ENCODE results near the gene PTCH2. TPM values are rescaled to one million over a fixed set of nuclear protein-coding genes. Genes with fewer than 3 reads are reported as not detected.

Gene PTCH2
- total and polyA plus RNA-seq, 7 donors = 0.36 to 2.8 (median 0.68) TPM; not detected in 2

- DNase-seq = peak; percentile 80
- Histone ChIP-seq H3K4me1 (peaks cover 0 to 80% (median 60%) of the 10 kb centered on the region in 4 donors), H3K4me3 (peak overlapping the region; percentile 13 to 35 (median 26)), H3K36me3 (peaks cover 0 to 21% (median 5%) of the 10 kb centered on the region in 4 donors), H3K9me3 (no peaks in the 10 kb centered on the region), H3K27ac (peak overlapping the region; percentile 88 to 98 (median 95)), H3K27me3 (no peaks in the 10 kb centered on the region)
- TF ChIP-seq POLR2A (IDR thresholded peaks at IDR 0.05) (no peak), POLR2AphosphoS5 (IDR thresholded peaks at IDR 0.05) (peak in 3 of 4 donors; percentile 6 to 21 (median 17)), EP300 (IDR thresholded peaks at IDR 0.05) (no peak)
- intact Hi-C loops (cut with DNase I) = loop anchor here (10.0 kb wide), 1 partner anchor 686 kb away; the partner anchor contains the start of gene TESK2
- WGBS, 2 donors = 27 to 33% methylated on average over 6 of the region's 6 CpGs
Measured at GRCh38 chr1:44808938-44809917, 33.8 kb downstream of the PTCH2 start.

- H3K4me3 ChIP-seq = peak within 1 kb of the TSS; percentile 13 to 35 (median 26)
- peaks cover 0 to 31% (median 10%) of the 10 kb centered on the region in 4 donors for H3K36me3 ChIP-seq
- H3K9me3 ChIP-seq = no peaks in the 10 kb centered on the region
- no peaks in the 10 kb centered on the region for H3K27me3 ChIP-seq
- DNase-seq = peak; percentile 94
- H3K4me1 ChIP-seq = peaks cover 0 to 79% (median 57%) of the 10 kb centered on the region in 4 donors
- intact Hi-C loops (cut with DNase I) = loop anchor here (10.0 kb wide), 1 partner anchor 687 kb away; the partner anchor contains the start of gene TESK2
- 40 to 51% methylated on average over 23 of the region's 23 CpGs for WGBS, 2 donors
- peak in 3 of 4 donors; percentile 13 to 50 (median 47) for TF ChIP-seq POLR2AphosphoS5 (IDR thresholded peaks at IDR 0.05)
- no peak for TF ChIP-seq CTCF (IDR thresholded peaks at IDR 0.05)
- H3K27ac ChIP-seq = peak within 1 kb of the TSS; percentile 88 to 98 (median 95)
Measured at GRCh38 chr1:44808063-44808937, 34.8 kb downstream of the PTCH2 start, which contains the start of gene BTBD19. Gene BTBD19 (plus strand): TSS chr1:44808523. CDS start chr1:44808821, 298 bp downstream.

- 3 to 6% methylated on average over 16 of the region's 16 CpGs for WGBS, 2 donors
- Histone ChIP-seq H3K27me3 (no peaks in the 10 kb centered on the region), H3K9me3 (no peaks in the 10 kb centered on the region), H3K36me3 (peaks cover 0 to 39% (median 10%) of the 10 kb centered on the region in 4 donors), H3K4me1 (peaks cover 0 to 79% (median 50%) of the 10 kb centered on the region in 4 donors), H3K4me3 (peak overlapping the region in 2 of 4 donors; percentile 23 to 35), H3K27ac (peak overlapping the region; percentile 88 to 98 (median 95))
- TF ChIP-seq POLR2AphosphoS5 (IDR thresholded peaks at IDR 0.05) = peak; percentile 16 to 89 (median 48)
- peak in 1 of 4 donors; percentile 67 for TF ChIP-seq EP300 (IDR thresholded peaks at IDR 0.05)
- TF ChIP-seq POLR2A (IDR thresholded peaks at IDR 0.05) = peak in 1 of 2 donors; percentile 11
- no peak for TF ChIP-seq CTCF (IDR thresholded peaks at IDR 0.05)
- intact Hi-C loops (cut with DNase I) = loop anchor here (10.0 kb wide), 1 partner anchor 687 kb away; the partner anchor contains the start of gene TESK2
- peak; percentile 98 for DNase-seq
Measured at GRCh38 chr1:44807364-44808062, 35.5 kb downstream of the PTCH2 start.

- TF ChIP-seq CTCF (IDR thresholded peaks at IDR 0.05) (no peak), POLR2AphosphoS5 (IDR thresholded peaks at IDR 0.05) (peak in 3 of 4 donors; percentile 44 to 58 (median 49))
- peak within 1 kb of the TSS in 2 of 4 donors; percentile 23 to 35 for H3K4me3 ChIP-seq
- intact Hi-C loops (cut with DNase I) = loop anchor here (10.0 kb wide), 1 partner anchor 688 kb away; the partner anchor contains the start of gene TESK2
- H3K27ac ChIP-seq = peak within 1 kb of the TSS; percentile 88 to 98 (median 95)
- 62 to 67% methylated on average over 7 of the region's 7 CpGs for WGBS, 2 donors
- H3K4me1 ChIP-seq = peaks cover 0 to 79% (median 52%) of the 10 kb centered on the region in 4 donors
- no peaks in the 10 kb centered on the region for H3K27me3 ChIP-seq
- H3K9me3 ChIP-seq = no peaks in the 10 kb centered on the region
- DNase-seq = no peak
- peaks cover 0 to 40% (median 10%) of the 10 kb centered on the region in 4 donors for H3K36me3 ChIP-seq
Measured at GRCh38 chr1:44806704-44807363, 36.2 kb downstream of the PTCH2 start, which contains the start of gene DYNLT4. Gene DYNLT4 (minus strand): TSS chr1:44807351. CDS start chr1:44806668, 683 bp downstream.
